ENCODE results near the gene PYM1. TPM values are rescaled to one million over a fixed set of nuclear protein-coding genes. Genes with fewer than 3 reads are reported as not detected.

Gene PYM1
- total and polyA plus RNA-seq, 2 of the 4 experiments (the other 2 are of a cell fraction), result 26.5 to 27.8 TPM

Other genes with a start within 250 kb of the PYM1 start
- 3.9 and 4.4 TPM in 2 replicates for gene ITGA7, start 220.0 kb downstream of the PYM1 start, total RNA-seq (2012; rRNA removed)
- 13.9 and 15.7 TPM in 2 replicates for gene ITGA7, start 220.0 kb downstream of the PYM1 start, polyA plus RNA-seq (2012; rRNA removed)
- gene BLOC1S1, start 211.8 kb downstream of the PYM1 start, total RNA-seq (2012; rRNA removed), result 128 and 158 TPM in 2 replicates
- gene BLOC1S1, start 211.8 kb downstream of the PYM1 start, polyA plus RNA-seq (2012; rRNA removed), result 280 and 285 TPM in 2 replicates
- gene RDH5, start 207.5 kb downstream of the PYM1 start, total RNA-seq (2012; rRNA removed), result 7.3 and 8.9 TPM in 2 replicates
- gene RDH5, start 207.5 kb downstream of the PYM1 start, polyA plus RNA-seq (2012; rRNA removed), result 18.8 and 21.0 TPM in 2 replicates
- 995 and 1,796 TPM in 2 replicates for gene CD63, start 198.9 kb downstream of the PYM1 start, total RNA-seq (2012; rRNA removed)
- gene CD63, start 198.9 kb downstream of the PYM1 start, polyA plus RNA-seq (2012; rRNA removed), result 1,398 and 1,518 TPM in 2 replicates
- 2.2 and 2.7 TPM in 2 replicates for gene GDF11, start 184.8 kb downstream of the PYM1 start, total RNA-seq (2012; rRNA removed)
- gene GDF11, start 184.8 kb downstream of the PYM1 start, polyA plus RNA-seq (2012; rRNA removed), result 12.9 and 13.6 TPM in 2 replicates
- 46.8 and 132 TPM in 2 replicates for gene SARNP, start 110.2 kb downstream of the PYM1 start, total RNA-seq (2012; rRNA removed)
- gene SARNP, start 110.2 kb downstream of the PYM1 start, polyA plus RNA-seq (2012; rRNA removed), result 99.6 and 103 TPM in 2 replicates
- gene ORMDL2, start 109.9 kb downstream of the PYM1 start, total RNA-seq (2012; rRNA removed), result 20.4 and 23.3 TPM in 2 replicates
- 38.6 and 39.7 TPM in 2 replicates for gene ORMDL2, start 109.9 kb downstream of the PYM1 start, polyA plus RNA-seq (2012; rRNA removed)
- gene DNAJC14, start 98.3 kb downstream of the PYM1 start, total RNA-seq (2012; rRNA removed), result 56.3 and 56.9 TPM in 2 replicates
- 13.3 and 19.8 TPM in 2 replicates for gene DNAJC14, start 98.3 kb downstream of the PYM1 start, polyA plus RNA-seq (2012; rRNA removed)
- 8.6 and 9.9 TPM in 2 replicates for gene MMP19, start 85.0 kb downstream of the PYM1 start, total RNA-seq (2012; rRNA removed)
- gene MMP19, start 85.0 kb downstream of the PYM1 start, polyA plus RNA-seq (2012; rRNA removed), result 34.3 and 34.7 TPM in 2 replicates
- gene DGKA, start 3.3 kb upstream of the PYM1 start, total RNA-seq (2012; rRNA removed), result 61.4 and 71.9 TPM in 2 replicates
- 75.1 and 75.8 TPM in 2 replicates for gene DGKA, start 3.3 kb upstream of the PYM1 start, polyA plus RNA-seq (2012; rRNA removed)
- gene PMEL, start 38.1 kb upstream of the PYM1 start, total RNA-seq (2012; rRNA removed), result 1.4 and 1.7 TPM in 2 replicates
- 5.8 and 5.9 TPM in 2 replicates for gene PMEL, start 38.1 kb upstream of the PYM1 start, polyA plus RNA-seq (2012; rRNA removed)
- 40.0 and 42.5 TPM in 2 replicates for gene CDK2, start 38.9 kb upstream of the PYM1 start, total RNA-seq (2012; rRNA removed)
- gene CDK2, start 38.9 kb upstream of the PYM1 start, polyA plus RNA-seq (2012; rRNA removed), result 61.7 and 101 TPM in 2 replicates
- 54.4 and 56.5 TPM in 2 replicates for gene RAB5B, start 46.2 kb upstream of the PYM1 start, total RNA-seq (2012; rRNA removed)
- gene RAB5B, start 46.2 kb upstream of the PYM1 start, polyA plus RNA-seq (2012; rRNA removed), result 85.6 and 99.2 TPM in 2 replicates
- gene SUOX, start 69.4 kb upstream of the PYM1 start, total RNA-seq (2012; rRNA removed), result 13.1 and 19.4 TPM in 2 replicates
- 17.8 and 19.2 TPM in 2 replicates for gene SUOX, start 69.4 kb upstream of the PYM1 start, polyA plus RNA-seq (2012; rRNA removed)
- gene IKZF4, start 93.1 kb upstream of the PYM1 start, total RNA-seq (2012; rRNA removed), result 1.4 and 1.8 TPM in 2 replicates
- gene IKZF4, start 93.1 kb upstream of the PYM1 start, polyA plus RNA-seq (2012; rRNA removed), result 6.6 and 7.1 TPM in 2 replicates
- gene RPS26, start 114.0 kb upstream of the PYM1 start, total RNA-seq (2012; rRNA removed), result 307 and 977 TPM in 2 replicates
- gene RPS26, start 114.0 kb upstream of the PYM1 start, polyA plus RNA-seq (2012; rRNA removed), result 1,049 and 1,824 TPM in 2 replicates
- gene ERBB3, start 152.3 kb upstream of the PYM1 start, total RNA-seq (2012; rRNA removed), result 2.2 and 2.5 TPM in 2 replicates
- 1.4 and 1.5 TPM in 2 replicates for gene ERBB3, start 152.3 kb upstream of the PYM1 start, polyA plus RNA-seq (2012; rRNA removed)
- 198 and 251 TPM in 2 replicates for gene PA2G4, start 176.7 kb upstream of the PYM1 start, total RNA-seq (2012; rRNA removed)
- 158 and 166 TPM in 2 replicates for gene PA2G4, start 176.7 kb upstream of the PYM1 start, polyA plus RNA-seq (2012; rRNA removed)
- 1,119 and 1,341 TPM in 2 replicates for gene RPL41, start 188.7 kb upstream of the PYM1 start, total RNA-seq (2012; rRNA removed)
- 8,623 and 9,394 TPM in 2 replicates for gene RPL41, start 188.7 kb upstream of the PYM1 start, polyA plus RNA-seq (2012; rRNA removed)
- 3.3 and 3.6 TPM in 2 replicates for gene ZC3H10, start 190.4 kb upstream of the PYM1 start, total RNA-seq (2012; rRNA removed)
- 1.1 and 1.5 TPM in 2 replicates for gene ZC3H10, start 190.4 kb upstream of the PYM1 start, polyA plus RNA-seq (2012; rRNA removed)
- 137 and 150 TPM in 2 replicates for gene ESYT1, start 200.4 kb upstream of the PYM1 start, total RNA-seq (2012; rRNA removed)
- 153 and 157 TPM in 2 replicates for gene ESYT1, start 200.4 kb upstream of the PYM1 start, polyA plus RNA-seq (2012; rRNA removed)
- 78.3 and 90.0 TPM in 2 replicates for gene MYL6B, start 224.7 kb upstream of the PYM1 start, total RNA-seq (2012; rRNA removed)
- gene MYL6B, start 224.7 kb upstream of the PYM1 start, polyA plus RNA-seq (2012; rRNA removed), result 112 and 117 TPM in 2 replicates
- 4,816 and 6,155 TPM in 2 replicates for gene MYL6, start 230.5 kb upstream of the PYM1 start, total RNA-seq (2012; rRNA removed)
- 6,979 and 8,569 TPM in 2 replicates for gene MYL6, start 230.5 kb upstream of the PYM1 start, polyA plus RNA-seq (2012; rRNA removed)

All from IMR-90 (cell line).